GM21526 (cell line): Measurements from ENCODE around the gene NADK2.

ENCODE experiments used
- ATAC-seq: cut with Tn5 transposase; IDR thresholded peaks from one replicate; pipeline ENCODE4 v1.9.1; 2021; ENCODE audit warnings: moderate library complexity; ENCODE audit not compliant: unreplicated experiment, low FRiP score

The NADK2 gene

GRCh38 chr5:36170832-36171424 lies 70.8 kb downstream of the NADK2 start:
- ATAC-seq = no peak

DNA sequence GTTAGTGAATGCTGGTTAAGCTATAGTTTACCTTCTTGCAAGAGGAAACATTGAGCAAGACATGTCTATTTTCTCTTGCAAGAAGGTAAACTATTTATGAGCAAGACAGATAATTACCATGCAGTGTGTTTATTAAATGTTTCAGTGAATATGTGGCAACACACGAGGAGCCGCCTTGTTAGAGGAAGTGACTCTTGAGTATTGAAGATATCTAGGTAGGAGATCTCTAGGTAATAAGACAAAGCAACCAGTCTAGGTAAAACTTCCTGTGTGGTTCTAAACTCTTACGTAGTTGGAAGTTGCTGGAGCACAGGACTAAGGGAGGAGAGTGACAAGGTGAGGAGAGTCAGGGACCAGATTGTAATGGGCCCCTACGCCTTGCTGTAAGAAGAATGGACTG lies 73.0 kb downstream of the NADK2 start:
- ATAC-seq = no peak

- no peak for ATAC-seq
Observed at GRCh38 chr5:36164461-36164860, 77.3 kb downstream of the NADK2 start.

GRCh38 chr5:36162810-36163486 lies 78.8 kb downstream of the NADK2 start:
- ATAC-seq = no peak

GRCh38 chr5:36161361-36161760 lies 80.4 kb downstream of the NADK2 start:
- no peak for ATAC-seq

GRCh38 chr5:36160617-36161016 lies 81.1 kb downstream of the NADK2 start:
- no peak for ATAC-seq

DNA sequence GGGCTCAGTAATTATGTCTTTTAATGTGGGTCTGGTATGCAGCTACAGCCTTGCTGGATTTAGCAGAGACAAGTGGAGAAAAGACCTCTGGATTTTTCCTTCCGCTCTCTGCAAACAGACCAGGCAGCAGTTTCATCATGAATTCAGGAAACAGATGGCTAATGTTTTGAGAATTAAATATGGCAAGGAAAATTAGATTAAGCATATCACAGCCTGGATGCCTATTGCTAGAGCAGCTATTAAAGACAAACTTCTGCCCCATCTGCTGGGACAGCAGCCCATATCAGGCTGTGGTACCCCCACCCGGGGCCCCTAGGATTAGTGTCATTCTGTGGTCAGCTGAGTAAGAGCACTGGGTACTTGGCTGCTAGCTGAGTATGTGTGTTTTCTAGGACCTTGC lies 83.6 kb downstream of the NADK2 start:
- ATAC-seq = no peak

DNA sequence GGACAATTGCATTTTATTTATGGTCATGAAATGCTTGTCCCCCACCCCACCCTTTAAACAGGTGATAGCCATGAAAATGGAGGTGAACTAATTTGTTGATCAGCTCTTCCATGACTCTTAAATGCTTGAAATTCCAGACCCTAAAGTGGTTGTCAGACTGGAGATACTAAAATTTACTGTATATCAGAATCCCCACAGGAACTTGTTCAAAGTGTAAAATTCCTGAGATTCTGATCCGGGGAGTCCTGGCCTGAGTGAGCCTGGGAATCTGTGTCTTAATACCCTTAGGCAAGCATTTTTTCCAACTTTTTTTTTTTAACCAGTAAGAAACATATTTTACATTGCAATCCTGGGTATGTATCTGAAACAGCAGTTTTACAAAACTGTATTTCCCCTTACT lies 85.1 kb downstream of the NADK2 start:
- ATAC-seq = no peak

GRCh38 chr5:36156121-36156601 lies 85.6 kb downstream of the NADK2 start:
- ATAC-seq = no peak

- no peak for ATAC-seq
Observed at GRCh38 chr5:36155291-36155690, 86.4 kb downstream of the NADK2 start.

- no peak for ATAC-seq
Observed at GRCh38 chr5:36153726-36154125, 88.0 kb downstream of the NADK2 start.

DNA sequence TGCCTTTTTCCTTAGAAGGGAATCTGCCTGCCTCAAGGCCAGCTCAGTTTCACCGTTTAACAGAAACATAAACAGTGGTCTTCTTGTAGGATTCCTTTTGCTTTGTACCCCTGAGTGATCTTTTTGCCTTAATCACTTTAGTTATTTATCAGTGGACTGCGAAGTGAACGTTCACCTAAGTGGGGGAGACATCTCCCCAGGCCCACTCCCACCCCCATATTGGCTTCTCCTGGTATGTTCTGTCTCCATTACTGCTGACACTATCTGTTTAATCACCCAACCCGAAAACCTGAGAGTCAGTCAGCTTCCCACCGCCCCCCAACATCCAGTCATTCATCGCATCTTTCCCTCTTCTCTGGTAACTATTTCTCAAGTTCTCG lies 88.4 kb downstream of the NADK2 start:
- ATAC-seq = no peak

GRCh38 chr5:36152324-36153297 lies 89.1 kb downstream of the NADK2 start:
- peak; percentile 0 for ATAC-seq

GRCh38 chr5:36151434-36152323 lies 90.0 kb downstream of the NADK2 start, which contains the start of the genes LMBRD2 and SKP2:
Gene LMBRD2, minus strand, starts transcription at chr5:36151887. Its CDS starts 8,538 bp downstream, at chr5:36143349.
Gene SKP2, plus strand, starts transcription at chr5:36152111. Its CDS starts 152 bp downstream, at chr5:36152263.
- peak; percentile 99 for ATAC-seq

GRCh38 chr5:36150676-36151433 lies 90.9 kb downstream of the NADK2 start:
- ATAC-seq = peak; percentile 29

- no peak for ATAC-seq
Observed at GRCh38 chr5:36147681-36148080, 94.0 kb downstream of the NADK2 start.

GRCh38 chr5:36146390-36146789 lies 95.3 kb downstream of the NADK2 start:
- no peak for ATAC-seq

DNA sequence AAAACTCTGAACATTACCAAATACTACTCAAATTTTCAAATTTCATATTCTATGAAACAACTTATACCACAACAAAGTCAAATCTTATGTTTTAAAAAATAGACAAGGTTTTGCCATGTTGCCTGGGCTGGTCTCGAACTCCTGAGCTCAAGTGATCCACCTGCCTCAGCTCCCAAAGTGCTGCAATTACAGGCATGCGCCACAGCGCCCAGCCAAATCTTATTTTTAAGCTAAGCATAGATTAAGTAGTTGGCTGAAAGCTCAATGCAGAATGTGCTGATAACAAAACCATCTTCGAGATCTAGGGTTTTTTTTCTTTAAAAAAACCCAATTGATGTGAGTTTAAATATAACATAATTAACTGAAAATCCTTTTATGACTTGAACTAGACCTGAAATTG lies 96.4 kb downstream of the NADK2 start:
- no peak for ATAC-seq
